K562 (cell line): ENCODE measurements around the gene RPTOR. TPM values are rescaled to one million over a fixed set of nuclear protein-coding genes. Genes with fewer than 3 reads are reported as not detected.

Experiments used
- ARID1B ChIP-seq: fragments of 450-650 bp; IDR thresholded peaks from 2 replicates; pipeline ENCODE4 v1.6.1; 2016; ENCODE audit warnings: antibody characterized with exemption, mild to moderate bottlenecking, inconsistent platforms
- CEBPG ChIP-seq, 3 experiments: fragments of 200-800 bp in 1 of 3; sonication (Bioruptor generic) in 1 of 3; sonication (generic) in 1 of 3; formaldehyde crosslinking in 1 of 3; IDR thresholded peaks in 2 of 3; conservative IDR thresholded peaks in 1 of 3; 2 replicates each; pipeline versions ENCODE4 v1.6.1 to v1.8.0; 2016 to 2022; ENCODE audit warnings: missing compliant biosample characterization in 2 of 3, missing genetic modification characterization in 2 of 3, mild to moderate bottlenecking in 1 of 3, missing genetic modification reagents in 1 of 3
- CSDE1 ChIP-seq, 2 experiments: fragments of 450-650 bp; IDR thresholded peaks; 2 replicates each; pipeline ENCODE4 v1.6.1; 2016; ENCODE audit warnings: mild to moderate bottlenecking in 1 of 2
- ESRRA ChIP-seq: fragments of 450-650 bp; IDR thresholded peaks from 2 replicates; pipeline ENCODE4 v1.6.1; 2014; ENCODE audit warnings: low read depth, mild to moderate bottlenecking, moderate library complexity, borderline replicate concordance
- FOXA3 ChIP-seq, 2 experiments: fragments of 450-650 bp in 1 of 2; sonication (generic) in 1 of 2; formaldehyde crosslinking; IDR thresholded peaks in 1 of 2; conservative IDR thresholded peaks in 1 of 2; 2 replicates each; pipeline versions ENCODE4 v1.4.0 to v1.8.0; 2020 to 2022; ENCODE audit warnings: mild to moderate bottlenecking in 2 of 2, missing genetic modification reagents in 1 of 2
- GTF2E2 ChIP-seq: fragments of 200-800 bp; sonication (Bioruptor generic); IDR thresholded peaks from 2 replicates; pipeline ENCODE4 v1.6.1; 2016; ENCODE audit warnings: missing genetic modification characterization, missing compliant biosample characterization
- KDM1A ChIP-seq, 2 experiments: fragments of 450-650 bp; IDR thresholded peaks; 2 replicates each; pipeline ENCODE4 v1.6.1; 2016; ENCODE audit warnings: mild to moderate bottlenecking in 2 of 2
- PCBP1 ChIP-seq: fragments of 200-400 bp; formaldehyde crosslinking; IDR thresholded peaks from 2 replicates; pipeline ENCODE4 v1.6.1; 2018; ENCODE audit warnings: mild to moderate bottlenecking, low read depth, low read length; ENCODE audit not compliant: poor library complexity, severe bottlenecking
- PRDM10 ChIP-seq: fragments of 450-650 bp; IDR thresholded peaks from 2 replicates; pipeline ENCODE4 v1.6.1; 2018; ENCODE audit not compliant: partially characterized antibody
- ZBTB40 ChIP-seq, 2 experiments: fragments of 450-650 bp in 1 of 2; sonication (generic) in 1 of 2; formaldehyde crosslinking in 1 of 2; IDR thresholded peaks; 2 replicates each; pipeline versions ENCODE4 v1.7.1 to v1.9.0; 2016 to 2022; ENCODE audit warnings: inconsistent platforms in 1 of 2, mild to moderate bottlenecking in 1 of 2, missing genetic modification reagents in 1 of 2
- ZBTB43 ChIP-seq: sonication (generic); formaldehyde crosslinking; IDR thresholded peaks from 2 replicates; pipeline ENCODE4 v1.8.0; 2023; ENCODE audit warnings: mild to moderate bottlenecking, missing genetic modification reagents
- polyA plus RNA-seq, 8 experiments: library from polyadenylated mRNA; depleted of rRNA in 4 of 8; stranded (reverse) in 5 of 8; unstranded in 3 of 8; fragments of >200 nt; fragmentation: Nextera tagmentation in 2 of 8; fragmentation: Illumina TruSeq in 1 of 8; extraction: Ambion mirVana in 2 of 8; extraction: Trizol in 1 of 8; gene quantifications; 2 replicates each; pipeline versions ENCODE4 v1.2.1 to v1.2.3, GENCODE V29; 2011 to 2014; ENCODE audit warnings: inconsistent platforms in 1 of 8, missing spikeins in 1 of 8
- total RNA-seq, 7 experiments: library from RNA; depleted of rRNA in 6 of 7; stranded (reverse); fragments of >200 nt in 6 of 7; fragmentation: Illumina TruSeq in 2 of 7; extraction: Trizol in 2 of 7; gene quantifications; 2 replicates each; pipeline versions ENCODE4 v1.2.1 to v1.2.3, GENCODE V29; 2011 to 2021; ENCODE audit warnings: low replicate concordance in 1 of 7

RPTOR gene
- total and polyA plus RNA-seq, 9 of the 15 experiments (the other 6 are each of a cell fraction or from before 2014, with no cell fraction given) = 0.24 to 54.1 (median 10.2) TPM

GRCh38 chr17:80667462-80668277 is 123.0 kb downstream of the RPTOR start (continued):
- no peak for TF ChIP-seq ZBTB40 (IDR thresholded peaks at IDR 0.05)
- no peak for TF ChIP-seq ZBTB40 (CRISPR knock-in tag; IDR thresholded peaks at IDR 0.05)
- no peak for TF ChIP-seq CEBPG (CRISPR knock-in tag; IDR thresholded peaks at IDR 0.05)
- TF ChIP-seq CEBPG (tag; conservative IDR thresholded peaks at IDR 0.05 in 1 of 2, IDR thresholded peaks at IDR 0.05 in 1 of 2) = 0 out of 4 replicates have a peak, but pooled peaks of 1 of the 2 experiments have one; percentile 19
- no peak for TF ChIP-seq CSDE1 (IDR thresholded peaks at IDR 0.05)
- TF ChIP-seq PCBP1 = no peak
- 0 out of 2 replicates have a peak, but pooled peaks have one; percentile 28 for TF ChIP-seq ESRRA
- no peak for TF ChIP-seq ZBTB43
- no peak for TF ChIP-seq PRDM10
- no peak for TF ChIP-seq ARID1B
- TF ChIP-seq FOXA3 (CRISPR knock-in tag; conservative IDR thresholded peaks at IDR 0.05 in 1 of 2, IDR thresholded peaks at IDR 0.05 in 1 of 2) = peak; percentile 26 to 59; a peak in 2 of 4 replicates
- TF ChIP-seq GTF2E2 = no peak
- no peak for TF ChIP-seq KDM1A (IDR thresholded peaks at IDR 0.05)
- TF ChIP-seq, all 486 proteins: peak for 4
